HepG2 (cell line): ENCODE results near the gene BCL2L11. TPM values are rescaled to one million over a fixed set of nuclear protein-coding genes. Genes with fewer than 3 reads are reported as not detected.
A peak's percentile ranks its signal among the peaks of the same experiment; 100 is the strongest.

Experiments used
- AHR ChIP-seq: IDR thresholded peaks from 2 replicates; pipeline ENCODE4 v1.6.1; 2018; ENCODE audit warnings: missing genetic modification reagents, missing compliant biosample characterization
- DNMT3B ChIP-seq: conservative IDR thresholded peaks from 2 replicates; pipeline ENCODE4 v1.6.1; 2016; ENCODE audit warnings: missing biosample characterization, control low read depth
- HOXA5 ChIP-seq: sonication (generic); formaldehyde crosslinking; IDR thresholded peaks from 2 replicates; pipeline ENCODE4 v1.4.0; 2020; ENCODE audit warnings: missing genetic modification reagents
- ZFP36 ChIP-seq: fragments of 150-350 bp; IDR thresholded peaks from 2 replicates; pipeline ENCODE4 v1.6.1; 2018; ENCODE audit warnings: borderline replicate concordance, low read length, low read depth; ENCODE audit not compliant: partially characterized antibody
- ZNF30 ChIP-seq: sonication (generic); formaldehyde crosslinking; IDR thresholded peaks from 2 replicates; pipeline ENCODE4 v1.5.0; 2020; ENCODE audit warnings: mild to moderate bottlenecking, missing genetic modification reagents
- ZNF567 ChIP-seq: sonication (generic); formaldehyde crosslinking; IDR thresholded peaks from 2 replicates; pipeline ENCODE4 v1.8.1; 2023; ENCODE audit warnings: mild to moderate bottlenecking, missing genetic modification reagents, borderline replicate concordance
- ZNF607 ChIP-seq: sonication (generic); formaldehyde crosslinking; IDR thresholded peaks from 2 replicates; pipeline ENCODE4 v1.5.1; 2020; ENCODE audit warnings: missing genetic modification reagents, mild to moderate bottlenecking, borderline replicate concordance
- ZNF614 ChIP-seq: IDR thresholded peaks from 2 replicates; pipeline ENCODE4 v1.6.1; 2018; ENCODE audit warnings: missing biosample characterization, missing genetic modification reagents, inconsistent platforms, borderline replicate concordance
- ZNF644 ChIP-seq: IDR thresholded peaks from 2 replicates; pipeline ENCODE4 v1.6.1; 2016; ENCODE audit warnings: low read depth
- ZNF773 ChIP-seq: sonication (generic); formaldehyde crosslinking; IDR thresholded peaks from 2 replicates; pipeline ENCODE4 v1.4.0; 2020; ENCODE audit warnings: missing genetic modification reagents, borderline replicate concordance
- polyA plus RNA-seq, 8 experiments: library from polyadenylated mRNA; depleted of rRNA in 3 of 8; stranded (reverse) in 7 of 8; unstranded in 1 of 8; fragments of >200 nt; fragmentation: Illumina TruSeq in 4 of 8; extraction: Trizol in 4 of 8; gene quantifications; 2 replicates each; pipeline versions ENCODE4 v1.2.1 to v1.2.3, GENCODE V29; 2011 to 2016; ENCODE audit warnings: low read depth in 4 of 8, missing spikeins in 1 of 8, mixed read lengths in 1 of 8; ENCODE audit not compliant: insufficient read depth in 1 of 8
- total RNA-seq, 5 experiments: library from RNA; depleted of rRNA; stranded (reverse); fragments of >200 nt; fragmentation: Illumina TruSeq; extraction: Trizol; gene quantifications; 2 replicates each; pipeline ENCODE4 v1.2.3, GENCODE V29; 2016; ENCODE audit warnings: low read depth in 1 of 5
- TF ChIP-seq, protein P1 (sequence below): sonication (generic); formaldehyde crosslinking; IDR thresholded peaks from 2 replicates; pipeline ENCODE4 v1.5.1; 2020; ENCODE audit warnings: mild to moderate bottlenecking, moderate library complexity, missing genetic modification reagents
- TF ChIP-seq, protein P2 (sequence below): sonication (generic); formaldehyde crosslinking; IDR thresholded peaks from 2 replicates; pipeline ENCODE4 v1.5.1; 2020; ENCODE audit warnings: mild to moderate bottlenecking, missing genetic modification reagents, moderate library complexity
- TF ChIP-seq, protein P3 (sequence below): sonication (generic); formaldehyde crosslinking; IDR thresholded peaks from 2 replicates; pipeline ENCODE4 v1.5.1; 2020; ENCODE audit warnings: mild to moderate bottlenecking, missing genetic modification reagents, borderline replicate concordance

BCL2L11 gene
- total and polyA plus RNA-seq, 2 of the 13 experiments (the other 11 are each of a cell fraction or from before 2014, with no cell fraction given) = 6.1 to 9.7 TPM

DNA sequence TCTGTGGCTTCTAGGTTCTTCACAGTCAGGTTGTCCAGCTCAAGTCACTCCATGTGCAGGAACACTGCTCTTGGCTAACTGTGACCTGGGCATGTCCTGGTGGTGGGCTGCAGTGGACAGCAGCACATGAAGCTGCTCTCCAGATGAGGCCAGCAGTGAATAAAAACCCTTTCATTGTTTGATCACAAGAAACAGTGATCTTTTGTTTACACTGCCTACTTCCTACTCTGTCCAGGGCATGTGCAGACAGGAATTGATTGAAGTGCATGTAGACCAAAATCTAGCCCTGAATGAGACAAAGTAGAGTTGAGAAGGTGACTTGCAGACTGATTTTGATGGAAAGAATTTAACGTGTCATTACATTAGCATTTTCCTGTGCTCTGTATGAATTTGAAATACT is 34.9 kb downstream of the BCL2L11 start (continued):
- TF ChIP-seq ZNF644 (CRISPR knock-in tag) (no peak; the same call in 1 of the 2 replicates), HOXA5 (CRISPR knock-in tag) (no peak), AHR (CRISPR knock-in tag) (0 out of 2 replicates have a peak, but pooled peaks have one; percentile 41), ZNF773 (CRISPR knock-in tag) (no peak), ZFP36 (no peak), ZNF567 (CRISPR knock-in tag) (no peak), ZNF30 (no peak), DNMT3B (CRISPR knock-in tag) (0 out of 2 replicates have a peak, but pooled peaks have one; percentile 53), ZNF614 (CRISPR knock-in tag) (peak; percentile 99), ZNF607 (CRISPR knock-in tag) (no peak)
- TF ChIP-seq, protein P1, sequence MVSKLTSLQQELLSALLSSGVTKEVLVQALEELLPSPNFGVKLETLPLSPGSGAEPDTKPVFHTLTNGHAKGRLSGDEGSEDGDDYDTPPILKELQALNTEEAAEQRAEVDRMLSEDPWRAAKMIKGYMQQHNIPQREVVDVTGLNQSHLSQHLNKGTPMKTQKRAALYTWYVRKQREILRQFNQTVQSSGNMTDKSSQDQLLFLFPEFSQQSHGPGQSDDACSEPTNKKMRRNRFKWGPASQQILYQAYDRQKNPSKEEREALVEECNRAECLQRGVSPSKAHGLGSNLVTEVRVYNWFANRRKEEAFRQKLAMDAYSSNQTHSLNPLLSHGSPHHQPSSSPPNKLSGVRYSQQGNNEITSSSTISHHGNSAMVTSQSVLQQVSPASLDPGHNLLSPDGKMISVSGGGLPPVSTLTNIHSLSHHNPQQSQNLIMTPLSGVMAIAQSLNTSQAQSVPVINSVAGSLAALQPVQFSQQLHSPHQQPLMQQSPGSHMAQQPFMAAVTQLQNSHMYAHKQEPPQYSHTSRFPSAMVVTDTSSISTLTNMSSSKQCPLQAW (CRISPR knock-in tag) = no peak
- TF ChIP-seq, protein P2, sequence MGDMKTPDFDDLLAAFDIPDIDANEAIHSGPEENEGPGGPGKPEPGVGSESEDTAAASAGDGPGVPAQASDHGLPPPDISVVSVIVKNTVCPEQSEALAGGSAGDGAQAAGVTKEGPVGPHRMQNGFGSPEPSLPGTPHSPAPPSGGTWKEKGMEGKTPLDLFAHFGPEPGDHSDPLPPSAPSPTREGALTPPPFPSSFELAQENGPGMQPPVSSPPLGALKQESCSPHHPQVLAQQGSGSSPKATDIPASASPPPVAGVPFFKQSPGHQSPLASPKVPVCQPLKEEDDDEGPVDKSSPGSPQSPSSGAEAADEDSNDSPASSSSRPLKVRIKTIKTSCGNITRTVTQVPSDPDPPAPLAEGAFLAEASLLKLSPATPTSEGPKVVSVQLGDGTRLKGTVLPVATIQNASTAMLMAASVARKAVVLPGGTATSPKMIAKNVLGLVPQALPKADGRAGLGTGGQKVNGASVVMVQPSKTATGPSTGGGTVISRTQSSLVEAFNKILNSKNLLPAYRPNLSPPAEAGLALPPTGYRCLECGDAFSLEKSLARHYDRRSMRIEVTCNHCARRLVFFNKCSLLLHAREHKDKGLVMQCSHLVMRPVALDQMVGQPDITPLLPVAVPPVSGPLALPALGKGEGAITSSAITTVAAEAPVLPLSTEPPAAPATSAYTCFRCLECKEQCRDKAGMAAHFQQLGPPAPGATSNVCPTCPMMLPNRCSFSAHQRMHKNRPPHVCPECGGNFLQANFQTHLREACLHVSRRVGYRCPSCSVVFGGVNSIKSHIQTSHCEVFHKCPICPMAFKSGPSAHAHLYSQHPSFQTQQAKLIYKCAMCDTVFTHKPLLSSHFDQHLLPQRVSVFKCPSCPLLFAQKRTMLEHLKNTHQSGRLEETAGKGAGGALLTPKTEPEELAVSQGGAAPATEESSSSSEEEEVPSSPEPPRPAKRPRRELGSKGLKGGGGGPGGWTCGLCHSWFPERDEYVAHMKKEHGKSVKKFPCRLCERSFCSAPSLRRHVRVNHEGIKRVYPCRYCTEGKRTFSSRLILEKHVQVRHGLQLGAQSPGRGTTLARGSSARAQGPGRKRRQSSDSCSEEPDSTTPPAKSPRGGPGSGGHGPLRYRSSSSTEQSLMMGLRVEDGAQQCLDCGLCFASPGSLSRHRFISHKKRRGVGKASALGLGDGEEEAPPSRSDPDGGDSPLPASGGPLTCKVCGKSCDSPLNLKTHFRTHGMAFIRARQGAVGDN = peak; percentile 42; the same call in 1 of the 2 replicates
- TF ChIP-seq, protein P3, sequence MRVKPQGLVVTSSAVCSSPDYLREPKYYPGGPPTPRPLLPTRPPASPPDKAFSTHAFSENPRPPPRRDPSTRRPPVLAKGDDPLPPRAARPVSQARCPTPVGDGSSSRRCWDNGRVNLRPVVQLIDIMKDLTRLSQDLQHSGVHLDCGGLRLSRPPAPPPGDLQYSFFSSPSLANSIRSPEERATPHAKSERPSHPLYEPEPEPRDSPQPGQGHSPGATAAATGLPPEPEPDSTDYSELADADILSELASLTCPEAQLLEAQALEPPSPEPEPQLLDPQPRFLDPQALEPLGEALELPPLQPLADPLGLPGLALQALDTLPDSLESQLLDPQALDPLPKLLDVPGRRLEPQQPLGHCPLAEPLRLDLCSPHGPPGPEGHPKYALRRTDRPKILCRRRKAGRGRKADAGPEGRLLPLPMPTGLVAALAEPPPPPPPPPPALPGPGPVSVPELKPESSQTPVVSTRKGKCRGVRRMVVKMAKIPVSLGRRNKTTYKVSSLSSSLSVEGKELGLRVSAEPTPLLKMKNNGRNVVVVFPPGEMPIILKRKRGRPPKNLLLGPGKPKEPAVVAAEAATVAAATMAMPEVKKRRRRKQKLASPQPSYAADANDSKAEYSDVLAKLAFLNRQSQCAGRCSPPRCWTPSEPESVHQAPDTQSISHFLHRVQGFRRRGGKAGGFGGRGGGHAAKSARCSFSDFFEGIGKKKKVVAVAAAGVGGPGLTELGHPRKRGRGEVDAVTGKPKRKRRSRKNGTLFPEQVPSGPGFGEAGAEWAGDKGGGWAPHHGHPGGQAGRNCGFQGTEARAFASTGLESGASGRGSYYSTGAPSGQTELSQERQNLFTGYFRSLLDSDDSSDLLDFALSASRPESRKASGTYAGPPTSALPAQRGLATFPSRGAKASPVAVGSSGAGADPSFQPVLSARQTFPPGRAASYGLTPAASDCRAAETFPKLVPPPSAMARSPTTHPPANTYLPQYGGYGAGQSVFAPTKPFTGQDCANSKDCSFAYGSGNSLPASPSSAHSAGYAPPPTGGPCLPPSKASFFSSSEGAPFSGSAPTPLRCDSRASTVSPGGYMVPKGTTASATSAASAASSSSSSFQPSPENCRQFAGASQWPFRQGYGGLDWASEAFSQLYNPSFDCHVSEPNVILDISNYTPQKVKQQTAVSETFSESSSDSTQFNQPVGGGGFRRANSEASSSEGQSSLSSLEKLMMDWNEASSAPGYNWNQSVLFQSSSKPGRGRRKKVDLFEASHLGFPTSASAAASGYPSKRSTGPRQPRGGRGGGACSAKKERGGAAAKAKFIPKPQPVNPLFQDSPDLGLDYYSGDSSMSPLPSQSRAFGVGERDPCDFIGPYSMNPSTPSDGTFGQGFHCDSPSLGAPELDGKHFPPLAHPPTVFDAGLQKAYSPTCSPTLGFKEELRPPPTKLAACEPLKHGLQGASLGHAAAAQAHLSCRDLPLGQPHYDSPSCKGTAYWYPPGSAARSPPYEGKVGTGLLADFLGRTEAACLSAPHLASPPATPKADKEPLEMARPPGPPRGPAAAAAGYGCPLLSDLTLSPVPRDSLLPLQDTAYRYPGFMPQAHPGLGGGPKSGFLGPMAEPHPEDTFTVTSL = peak; percentile 48; the same call in 1 of the 2 replicates
